ENCODE measurements around the gene NFIA. TPM values are rescaled to one million over a fixed set of nuclear protein-coding genes. Genes with fewer than 3 reads are reported as not detected.

NFIA gene
- total RNA-seq, 1 experiment from 2014 or later = 65.4 TPM

GRCh38 chr1:61400997-61401396 lies 318.6 kb downstream of the NFIA start:
- Histone ChIP-seq H3K4me3 (ENCODE audit: low read depth, low read length, poor library complexity, severe bottlenecking) (no peak overlapping the region), H3K4me1 (ENCODE audit: insufficient read depth, low read length, poor library complexity, severe bottlenecking) (peaks cover 5% of the 10 kb centered on the region), H3K9me3 (ENCODE audit: low read depth, low read length, poor library complexity, severe bottlenecking) (no peaks in the 10 kb centered on the region), H3K27me3 (replicated peaks; ENCODE audit: insufficient read depth, low read depth, low read length, poor library complexity) (no peaks in the 10 kb centered on the region), H3K36me3 (ENCODE audit: insufficient read depth, low read length, poor library complexity, severe bottlenecking) (peaks cover 6% of the 10 kb centered on the region), H3K27ac (ENCODE audit: low read depth, low read length, poor library complexity, severe bottlenecking) (no peak overlapping the region)
- DNase-seq (ENCODE audit: low spot score) = no peak
- ChIA-PET CTCF (no interaction called here), POLR2A (ENCODE audit: low non-redundant PET) (no interaction called here)
- BruUV-seq (replicated peaks) = no TSS peak
- intact Hi-C loops (cut with micrococcal nuclease; ENCODE audit: unreplicated experiment) = no loop called here
- TF ChIP-seq CTCF (conservative IDR thresholded peaks at IDR 0.05; ENCODE audit: low read depth, low read length) (no peak), EZH2 (IDR thresholded peaks at IDR 0.05; ENCODE audit: borderline replicate concordance, low read depth, low read length, poor library complexity, severe bottlenecking) (no peak)

- peaks cover 5% of the 10 kb centered on the region for H3K4me1 ChIP-seq (ENCODE audit: insufficient read depth, low read length, poor library complexity, severe bottlenecking)
- no peak overlapping the region for H3K4me3 ChIP-seq (ENCODE audit: low read depth, low read length, poor library complexity, severe bottlenecking)
- POLR2A ChIA-PET (ENCODE audit: low non-redundant PET) = no interaction called here
- no peak for TF ChIP-seq EZH2 (IDR thresholded peaks at IDR 0.05; ENCODE audit: borderline replicate concordance, low read depth, low read length, poor library complexity, severe bottlenecking)
- no peak for TF ChIP-seq CTCF (conservative IDR thresholded peaks at IDR 0.05; ENCODE audit: low read depth, low read length)
- CTCF ChIA-PET = no interaction called here
- DNase-seq (ENCODE audit: low spot score) = no peak
- no peaks in the 10 kb centered on the region for H3K27me3 ChIP-seq (replicated peaks; ENCODE audit: insufficient read depth, low read depth, low read length, poor library complexity)
- H3K36me3 ChIP-seq (ENCODE audit: insufficient read depth, low read length, poor library complexity, severe bottlenecking) = peaks cover 22% of the 10 kb centered on the region
- H3K9me3 ChIP-seq (ENCODE audit: low read depth, low read length, poor library complexity, severe bottlenecking) = no peaks in the 10 kb centered on the region
- intact Hi-C loops (cut with micrococcal nuclease; ENCODE audit: unreplicated experiment) = no loop called here
- H3K27ac ChIP-seq (ENCODE audit: low read depth, low read length, poor library complexity, severe bottlenecking) = no peak overlapping the region
- BruUV-seq (replicated peaks) = no TSS peak
Observed at GRCh38 chr1:61403679-61404596, 321.6 kb downstream of the NFIA start.

- Histone ChIP-seq H3K4me1 (ENCODE audit: insufficient read depth, low read length, poor library complexity, severe bottlenecking) (peaks cover 5% of the 10 kb centered on the region), H3K27ac (ENCODE audit: low read depth, low read length, poor library complexity, severe bottlenecking) (no peak overlapping the region), H3K27me3 (replicated peaks; ENCODE audit: insufficient read depth, low read depth, low read length, poor library complexity) (no peaks in the 10 kb centered on the region), H3K36me3 (ENCODE audit: insufficient read depth, low read length, poor library complexity, severe bottlenecking) (peaks cover 26% of the 10 kb centered on the region), H3K4me3 (ENCODE audit: low read depth, low read length, poor library complexity, severe bottlenecking) (no peak overlapping the region), H3K9me3 (ENCODE audit: low read depth, low read length, poor library complexity, severe bottlenecking) (no peaks in the 10 kb centered on the region)
- DNase-seq (ENCODE audit: low spot score) = no peak
- intact Hi-C loops (cut with micrococcal nuclease; ENCODE audit: unreplicated experiment) = no loop called here
- BruUV-seq (replicated peaks) = no TSS peak
- POLR2A ChIA-PET (ENCODE audit: low non-redundant PET) = no interaction called here
- CTCF ChIA-PET = no interaction called here
- TF ChIP-seq CTCF (conservative IDR thresholded peaks at IDR 0.05; ENCODE audit: low read depth, low read length) (no peak), EZH2 (IDR thresholded peaks at IDR 0.05; ENCODE audit: borderline replicate concordance, low read depth, low read length, poor library complexity, severe bottlenecking) (no peak)
Observed at GRCh38 chr1:61404597-61405376, 322.4 kb downstream of the NFIA start.
